ENCODE results near the gene EBP. TPM values are rescaled to one million over a fixed set of nuclear protein-coding genes. Genes with fewer than 3 reads are reported as not detected.
"Not testable (repeated sequence)": the region's sequence is repeated elsewhere in the genome, so short reads cannot be mapped to it uniquely, and the experiment has no call there.

Gene EBP
- total RNA-seq, 1 donor from 2014 or later: 38.6 TPM

GRCh38 chrX:48516987-48517386, 4.6 kb upstream of the EBP start:
- DNase-seq (ENCODE audit: low spot score): no peak
- intact Hi-C loops (cut with DNase I): no loop called here

GRCh38 chrX:48519481-48519880, 2.1 kb upstream of the EBP start:
- DNase-seq (ENCODE audit: low spot score); intact Hi-C loops (cut with DNase I): not testable (repeated sequence)

- intact Hi-C loops (cut with DNase I): no loop called here
Observed at GRCh38 chrX:48520455-48520854, 1.2 kb upstream of the EBP start.

DNA sequence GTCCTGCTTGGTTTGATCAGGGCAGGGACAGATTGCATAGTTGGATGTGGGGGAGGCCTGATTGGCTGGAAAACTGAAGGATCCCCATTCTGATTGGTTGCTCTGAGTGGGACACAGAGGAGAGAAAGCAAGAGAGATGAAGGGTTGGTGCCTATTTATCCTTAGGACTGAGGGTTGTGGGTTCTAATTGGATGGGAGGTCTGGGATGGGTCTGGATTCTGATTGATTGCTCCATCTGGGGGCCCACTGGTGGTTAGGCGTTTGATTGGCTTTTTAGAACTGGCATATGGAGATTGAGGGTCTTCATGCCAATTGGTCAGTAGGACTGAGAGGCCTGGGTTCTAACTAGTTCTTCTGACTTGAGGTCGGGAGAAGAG, 644 bp upstream of the EBP start:
- DNase-seq (ENCODE audit: low spot score): no peak
- intact Hi-C loops (cut with DNase I): no loop called here

More at GRCh38 chrX:48520455-48520854, 1.2 kb upstream of the EBP start:
- no peak for DNase-seq (ENCODE audit: low spot score)

DNA sequence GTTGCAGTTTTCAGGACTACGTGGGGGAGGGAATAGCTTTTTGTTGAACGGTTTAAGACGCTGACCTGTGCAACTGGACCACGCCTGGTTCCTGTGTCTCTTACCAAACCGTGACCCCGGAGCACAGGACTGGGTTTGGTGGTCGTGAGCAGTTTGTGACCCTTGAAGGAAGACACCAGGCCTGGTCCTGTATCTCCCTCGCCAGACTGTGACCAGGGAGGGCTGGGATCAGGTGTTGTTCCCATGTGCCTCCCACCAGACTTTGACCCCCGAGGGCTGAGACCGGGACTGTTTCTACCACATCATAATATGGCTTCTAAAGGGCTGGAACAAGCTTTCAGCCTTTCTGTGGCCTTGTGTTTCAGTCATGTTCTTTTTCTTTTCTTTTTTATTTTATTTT, 683 bp downstream of the EBP start:
- intact Hi-C loops (cut with DNase I): no loop called here
- no peak for DNase-seq (ENCODE audit: low spot score)

DNA sequence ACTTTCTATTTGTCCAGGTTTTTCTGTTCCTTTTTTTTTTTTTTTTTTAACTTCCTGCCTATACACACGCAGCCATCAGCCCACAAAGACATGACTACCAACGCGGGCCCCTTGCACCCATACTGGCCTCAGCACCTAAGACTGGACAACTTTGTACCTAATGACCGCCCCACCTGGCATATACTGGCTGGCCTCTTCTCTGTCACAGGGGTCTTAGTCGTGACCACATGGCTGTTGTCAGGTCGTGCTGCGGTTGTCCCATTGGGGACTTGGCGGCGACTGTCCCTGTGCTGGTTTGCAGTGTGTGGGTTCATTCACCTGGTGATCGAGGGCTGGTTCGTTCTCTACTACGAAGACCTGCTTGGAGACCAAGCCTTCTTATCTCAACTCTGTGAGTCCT, 2.1 kb downstream of the EBP start:
- DNase-seq (ENCODE audit: low spot score): no peak
- intact Hi-C loops (cut with DNase I): no loop called here

GRCh38 chrX:48525853-48526252, 4.2 kb downstream of the EBP start:
- DNase-seq (ENCODE audit: low spot score); intact Hi-C loops (cut with DNase I): not testable (repeated sequence)

GRCh38 chrX:48530736-48531135, 9.1 kb downstream of the EBP start:
- intact Hi-C loops (cut with DNase I): no loop called here

DNA sequence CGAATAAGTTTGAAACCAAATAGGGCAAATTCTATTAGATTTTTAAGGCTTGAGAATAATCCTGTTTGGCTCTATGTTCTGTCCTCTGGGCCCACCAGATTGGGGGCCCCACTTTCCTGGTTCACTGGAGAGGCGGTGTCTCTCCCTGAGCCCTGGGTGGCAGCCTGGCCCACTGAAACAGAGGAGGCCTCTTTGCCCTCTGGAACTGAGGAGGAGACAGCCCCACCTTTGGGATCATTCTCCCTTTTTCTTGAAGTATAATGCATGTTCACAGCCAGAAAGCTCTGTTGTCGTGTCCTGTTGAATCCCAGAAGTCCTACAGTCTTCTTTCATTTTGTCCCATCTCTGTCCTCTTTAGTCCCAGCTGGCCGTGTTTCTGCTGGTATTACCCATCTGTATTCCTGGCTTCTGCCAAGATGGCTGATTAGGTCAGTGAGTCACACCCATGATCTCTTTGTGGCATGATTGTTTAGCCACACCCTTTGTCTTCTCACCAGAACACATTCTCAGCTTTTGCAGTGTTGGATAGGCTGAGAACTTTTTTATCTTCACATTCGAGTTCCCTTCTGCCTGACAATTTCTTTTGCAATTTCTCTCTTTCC, 9.9 kb downstream of the EBP start:
- intact Hi-C loops (cut with DNase I): no loop called here
- no peak for DNase-seq (ENCODE audit: low spot score)

More at GRCh38 chrX:48530736-48531135, 9.1 kb downstream of the EBP start:
- no peak for DNase-seq (ENCODE audit: low spot score)

GRCh38 chrX:48532161-48532560, 10.6 kb downstream of the EBP start:
- intact Hi-C loops (cut with DNase I): no loop called here
- no peak for DNase-seq (ENCODE audit: low spot score)

DNA sequence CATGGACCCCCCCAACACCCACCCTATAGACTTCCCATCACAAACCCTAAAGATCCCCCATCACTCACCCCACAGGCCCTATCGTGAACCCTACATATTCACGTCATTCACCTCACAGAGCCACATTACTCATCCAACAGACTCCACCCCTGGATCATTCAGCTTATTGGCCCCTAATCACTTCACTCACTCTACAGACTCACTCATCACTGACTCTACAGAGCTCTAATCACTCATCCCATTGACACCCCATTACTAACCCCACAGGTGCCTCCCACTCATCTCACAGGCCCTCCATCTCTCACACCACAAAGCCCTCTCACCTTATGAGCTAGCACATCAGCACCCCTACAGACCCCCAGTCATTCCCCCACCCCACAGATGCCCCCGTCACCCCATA, 11.6 kb downstream of the EBP start:
- intact Hi-C loops (cut with DNase I): no loop called here
- DNase-seq (ENCODE audit: low spot score): no peak

- DNase-seq (ENCODE audit: low spot score): no peak
Observed at GRCh38 chrX:48538641-48539344, 17.2 kb downstream of the EBP start.

DNA sequence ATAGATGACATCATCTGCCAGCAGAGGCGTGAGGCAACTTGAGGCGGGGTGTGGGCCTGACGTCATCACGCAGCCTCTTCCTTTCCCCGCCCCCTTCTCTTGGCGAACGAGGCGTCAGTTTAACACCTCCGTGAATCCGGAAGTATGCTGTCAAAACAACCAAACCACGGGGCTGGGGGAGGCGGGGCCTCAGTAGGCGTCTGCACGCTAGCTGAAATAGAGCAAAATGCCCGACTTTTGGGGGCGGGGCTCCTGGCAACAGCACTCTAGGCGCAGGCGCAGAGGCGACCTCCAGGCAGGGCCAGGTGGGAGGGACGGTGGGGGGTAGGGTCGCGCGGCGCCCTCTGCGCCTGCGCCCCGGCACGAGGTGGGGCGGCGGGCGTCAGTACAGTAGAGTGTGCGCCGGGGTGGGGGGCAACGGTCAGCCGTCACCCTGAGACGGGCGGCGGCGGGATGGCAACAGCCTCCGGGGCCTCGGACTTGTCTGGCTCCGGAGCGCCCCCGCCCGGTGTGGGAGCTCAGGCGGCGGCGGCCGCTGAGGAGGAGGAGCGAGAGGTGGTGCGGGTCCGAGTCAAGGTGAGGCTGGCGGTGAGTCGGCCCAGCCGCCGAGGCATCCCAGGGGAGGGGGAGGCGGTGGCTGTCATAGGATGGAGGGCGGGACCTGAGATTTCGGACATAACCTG, 17.9 kb downstream of the EBP start, which contains the start of gene TBC1D25:
TSS of gene TBC1D25 (plus strand) at position 370 of the 683 bp plus-strand sequence. CDS start at position 454, 84 bp downstream.
- intact Hi-C loops (cut with DNase I): no loop called here
- DNase-seq (ENCODE audit: low spot score): peak; percentile 97

More at GRCh38 chrX:48538641-48539344, 17.2 kb downstream of the EBP start:
- intact Hi-C loops (cut with DNase I): no loop called here

- intact Hi-C loops (cut with DNase I): no loop called here
- no peak for DNase-seq (ENCODE audit: low spot score)
Observed at GRCh38 chrX:48540028-48540375, 18.4 kb downstream of the EBP start.

GRCh38 chrX:48540480-48540879, 18.9 kb downstream of the EBP start:
- intact Hi-C loops (cut with DNase I): no loop called here

DNA sequence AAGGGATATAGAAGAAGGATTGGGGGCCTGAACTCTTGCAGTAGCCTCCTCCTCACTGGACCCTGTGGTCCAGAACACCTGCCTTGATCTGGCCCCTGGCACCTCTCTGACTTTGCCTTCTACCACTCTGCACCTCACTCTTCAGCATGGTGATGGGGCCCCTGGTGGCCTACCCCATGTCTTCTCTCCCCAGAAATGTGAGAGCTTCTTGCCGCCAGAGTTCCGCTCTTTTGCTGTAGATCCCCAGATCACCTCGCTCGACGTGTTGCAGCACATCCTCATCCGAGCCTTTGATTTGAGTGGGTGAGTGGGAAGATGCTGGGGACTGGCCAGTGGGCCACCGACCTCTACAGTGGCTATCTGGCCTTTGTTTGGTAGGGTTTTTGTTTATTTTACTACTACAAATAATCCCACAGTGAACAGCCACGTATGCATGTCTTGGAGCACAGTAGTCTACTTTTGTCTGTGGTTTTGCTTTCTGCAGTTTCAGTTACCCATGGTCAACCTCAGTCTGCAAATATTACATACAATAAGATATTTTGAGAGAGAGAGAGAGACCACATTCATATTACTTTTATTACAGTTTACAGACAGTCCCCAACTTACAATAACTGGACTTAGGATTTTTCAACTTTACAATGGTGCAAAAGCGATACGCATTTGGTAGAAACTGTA, 19.7 kb downstream of the EBP start:
- intact Hi-C loops (cut with DNase I): no loop called here
- DNase-seq (ENCODE audit: low spot score): no peak

More at GRCh38 chrX:48540480-48540879, 18.9 kb downstream of the EBP start:
- no peak for DNase-seq (ENCODE audit: low spot score)

GRCh38 chrX:48548871-48549270, 27.3 kb downstream of the EBP start:
- DNase-seq (ENCODE audit: low spot score): no peak
- intact Hi-C loops (cut with DNase I): no loop called here

- intact Hi-C loops (cut with DNase I); DNase-seq (ENCODE audit: low spot score): not testable (repeated sequence)
Observed at GRCh38 chrX:48555731-48556325, 34.2 kb downstream of the EBP start.

DNA sequence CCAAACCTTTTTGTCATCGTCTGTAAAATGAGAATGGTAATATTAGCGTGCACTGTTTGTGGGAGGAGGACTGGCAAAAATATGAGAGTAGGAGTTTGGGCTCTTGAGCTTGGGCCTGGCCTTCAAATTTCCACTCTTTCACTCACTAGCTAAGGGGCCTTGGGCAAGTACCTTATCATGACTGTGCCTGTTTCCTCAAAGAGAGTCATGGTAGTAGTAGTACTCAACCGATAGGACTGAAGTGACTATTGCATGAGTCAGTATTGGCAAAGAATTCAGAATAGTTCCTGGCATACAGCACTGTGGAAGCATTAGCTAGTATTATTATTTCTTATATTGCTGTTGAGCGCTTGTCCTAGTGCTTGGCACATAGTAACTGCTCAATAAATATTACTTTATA, 36.7 kb downstream of the EBP start:
- no peak for DNase-seq (ENCODE audit: low spot score)
- intact Hi-C loops (cut with DNase I): no loop called here

DNA sequence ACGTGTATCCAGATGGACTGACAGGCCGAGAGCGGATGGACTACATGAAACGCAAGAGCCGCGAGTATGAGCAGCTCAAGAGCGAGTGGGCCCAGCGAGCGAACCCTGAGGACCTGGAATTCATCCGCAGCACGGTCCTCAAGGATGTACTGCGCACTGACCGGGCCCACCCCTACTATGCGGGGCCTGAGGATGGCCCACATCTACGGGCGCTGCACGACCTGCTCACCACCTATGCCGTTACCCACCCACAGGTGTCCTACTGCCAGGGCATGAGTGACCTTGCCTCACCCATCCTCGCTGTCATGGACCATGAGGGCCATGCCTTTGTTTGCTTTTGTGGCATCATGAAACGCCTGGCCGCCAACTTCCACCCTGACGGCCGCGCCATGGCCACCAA, 38.0 kb downstream of the EBP start:
- intact Hi-C loops (cut with DNase I): no loop called here
- no peak for DNase-seq (ENCODE audit: low spot score)
